Endothelial cell of umbilical vein (primary cell): ENCODE measurements around the gene PON2. TPM values are rescaled to one million over a fixed set of nuclear protein-coding genes. Genes with fewer than 3 reads are reported as not detected.

ENCODE experiments used
- BruUV-seq: library from RNA; stranded (reverse); fragments of 400-500 nt; replicated peaks from 2 replicates; lab custom pipeline; 2021; lab: Mats Ljungman, UMichigan
- CTCF ChIA-PET: fragments of 300-600, 350-600 bp; sonication (Branson Sonifier 250); formaldehyde crosslinking; loops from one replicate; lab custom pipeline; 2021; ENCODE audit warnings: antibody characterized with exemption, inconsistent platforms; lab: Charles Lee
- POLR2A ChIA-PET: fragments of 300-600, 350-600 bp; sonication (Branson Sonifier 250); formaldehyde crosslinking; loops from one replicate; lab custom pipeline; 2021; ENCODE audit warnings: antibody characterized with exemption, inconsistent platforms; lab: Charles Lee
- DNase-seq: peaks from one replicate; pipeline ENCODE4 v3.0.0-alpha.2; 2011; ENCODE audit warnings: low read depth, low spot score
- FAIRE-seq: peaks from 2 replicates; lab custom pipeline; 2011; peaks lifted over from hg19 to GRCh38; lab: Jason Lieb, UNC
- H2AFZ ChIP-seq: 2 replicates; pipeline ENCODE4 v1.6.0; 2012; ENCODE audit warnings: low read depth, low read length, control low read depth, inconsistent platforms
- H3K27ac ChIP-seq: 2 replicates; pipeline ENCODE4 v1.5.1; 2011; ENCODE audit warnings: low read depth, mild to moderate bottlenecking, control low read depth, low read length, moderate library complexity; ENCODE audit not compliant: insufficient read depth
- H3K27me3 ChIP-seq, 2 experiments: 2 replicates each; pipeline versions ENCODE4 v1.6.0 to v1.6.1; 2011; ENCODE audit warnings: low read length in 2 of 2, mixed read lengths in 1 of 2; ENCODE audit not compliant: control insufficient read depth in 2 of 2, insufficient read depth in 2 of 2
- H3K36me3 ChIP-seq, 2 experiments: 2 replicates in 1 of 2; 3 replicates in 1 of 2; pipeline ENCODE4 v1.5.1; 2011; ENCODE audit warnings: low read length in 2 of 2, mild to moderate bottlenecking in 1 of 2, moderate library complexity in 1 of 2; ENCODE audit not compliant: control insufficient read depth in 2 of 2, insufficient read depth in 2 of 2; ENCODE audit errors: extremely low read depth in 1 of 2
- H3K4me1 ChIP-seq: 3 replicates; pipeline ENCODE4 v1.5.1; 2011; ENCODE audit warnings: mild to moderate bottlenecking, low read length; ENCODE audit not compliant: control insufficient read depth, insufficient read depth; ENCODE audit errors: extremely low read depth
- H3K4me2 ChIP-seq: 2 replicates; pipeline ENCODE4 v1.6.1; 2011; ENCODE audit warnings: low read length, control low read depth, mixed read lengths; ENCODE audit not compliant: insufficient read depth
- H3K4me3 ChIP-seq, 3 experiments: fragments of 200-600 bp in 1 of 3; sonication (generic), shearing (Covaris generic) in 1 of 3; replicated peaks in 1 of 3; 2 replicates each; pipeline ENCODE4 v1.5.1; 2011 to 2016; ENCODE audit warnings: control low read depth in 3 of 3, low read length in 3 of 3, mild to moderate bottlenecking in 2 of 3, inconsistent platforms in 1 of 3, low read depth in 1 of 3, moderate library complexity in 1 of 3; ENCODE audit not compliant: insufficient read depth in 1 of 3
- H3K79me2 ChIP-seq: 2 replicates; pipeline ENCODE4 v1.6.0; 2012; ENCODE audit warnings: low read length, inconsistent platforms; ENCODE audit not compliant: control insufficient read depth, insufficient read depth
- H3K9ac ChIP-seq: replicated peaks from 2 replicates; pipeline ENCODE3; 2011; ENCODE audit warnings: low read length, control low read depth; ENCODE audit not compliant: insufficient read depth; ENCODE audit errors: extremely low read depth
- H3K9me1 ChIP-seq: replicated peaks from 3 replicates; pipeline ENCODE4 v1.6.0; 2011; ENCODE audit warnings: mild to moderate bottlenecking, low read length; ENCODE audit not compliant: control insufficient read depth, insufficient read depth; ENCODE audit errors: extremely low read depth
- H3K9me3 ChIP-seq: replicated peaks from 2 replicates; pipeline ENCODE4 v1.5.1; 2012; ENCODE audit warnings: low read length, inconsistent platforms; ENCODE audit not compliant: control insufficient read depth, insufficient read depth
- H4K20me1 ChIP-seq: replicated peaks from 2 replicates; pipeline ENCODE3; 2011; ENCODE audit warnings: mild to moderate bottlenecking, low read length; ENCODE audit not compliant: control insufficient read depth, insufficient read depth; ENCODE audit errors: extremely low read depth
- CTCF ChIP-seq, 2 donors: IDR thresholded peaks; 1 replicate in 1 of 2; 2 replicates in 1 of 2; pipeline ENCODE4 v1.5.1; 2011; ENCODE audit warnings: low read length in 2 of 2, mild to moderate bottlenecking in 2 of 2, moderate library complexity in 2 of 2, control low read depth in 1 of 2, inconsistent platforms in 1 of 2, low read depth in 1 of 2; ENCODE audit not compliant: insufficient read depth in 1 of 2; ENCODE audit errors: extremely low read depth in 1 of 2
- EZH2 ChIP-seq: IDR thresholded peaks from 2 replicates; pipeline ENCODE4 v1.6.1; 2012; ENCODE audit warnings: borderline replicate concordance, low read depth, mild to moderate bottlenecking, moderate library complexity, low read length, inconsistent platforms; ENCODE audit not compliant: severe bottlenecking
- FOS ChIP-seq: IDR thresholded peaks from 2 replicates; pipeline ENCODE4 v1.6.1; 2011; ENCODE audit warnings: mild to moderate bottlenecking, low read length, moderate library complexity, borderline replicate concordance; ENCODE audit not compliant: insufficient read depth
- GATA2 ChIP-seq: IDR thresholded peaks from 2 replicates; pipeline ENCODE4 v1.7.0; 2011; ENCODE audit warnings: low read depth, mild to moderate bottlenecking, moderate library complexity, mixed read lengths, low read length; ENCODE audit not compliant: insufficient read length, insufficient read depth
- JUN ChIP-seq: IDR thresholded peaks from 2 replicates; pipeline ENCODE4 v1.6.1; 2011; ENCODE audit warnings: borderline replicate concordance, low read depth; ENCODE audit not compliant: insufficient read length, insufficient read depth
- MAX ChIP-seq: IDR thresholded peaks from 2 replicates; pipeline ENCODE4 v1.6.1; 2011; ENCODE audit not compliant: insufficient read depth, insufficient read length
- MYC ChIP-seq: IDR thresholded peaks from one replicate; pipeline ENCODE4 v1.6.1; 2011; ENCODE audit warnings: mild to moderate bottlenecking, low read depth, low read length
- POLR2A ChIP-seq: IDR thresholded peaks from 2 replicates; pipeline ENCODE4 v1.6.1; 2012; ENCODE audit warnings: low read depth, mild to moderate bottlenecking, control low read depth, low read length
- POLR2AphosphoS5 ChIP-seq: IDR thresholded peaks from 2 replicates; pipeline ENCODE4 v1.6.1; 2012; ENCODE audit warnings: low read depth, mild to moderate bottlenecking, control low read depth, low read length, moderate library complexity; ENCODE audit not compliant: insufficient read depth
- dilution Hi-C: fragments of 300-500 bp; cut with MboI; formaldehyde crosslinking; loops from one replicate; pipeline ENCODE4 v1.15.0; 2019; ENCODE audit warnings: low sequenced_read_pairs; ENCODE audit not compliant: extremely low pct_ligation_motif_present
- intact Hi-C: fragments of 100-400 bp; cut with micrococcal nuclease; formaldehyde crosslinking; loops from one replicate; pipeline ENCODE4 v1.10.0; 2022
- polyA plus RNA-seq, 4 experiments: library from polyadenylated mRNA; depleted of rRNA in 3 of 4; stranded (reverse) in 3 of 4; unstranded in 1 of 4; fragments of >200 nt; gene quantifications; 2 replicates each; pipeline versions ENCODE4 v1.2.1 to v1.2.3, GENCODE V29; 2011 to 2012; ENCODE audit warnings: missing spikeins in 1 of 4
- total RNA-seq: library from RNA; stranded (reverse); gene quantifications from 2 replicates; pipeline ENCODE4 v1.2.3, GENCODE V29; 2021

Gene PON2
- total and polyA plus RNA-seq, 2 donors (not counting 3 experiments of a cell fraction or from before 2014, with no cell fraction given) = 110 to 125 TPM

GRCh38 chr7:95421847-95422444, 12.9 kb downstream of the PON2 start:
- ChIA-PET CTCF (no interaction called here), POLR2A (no interaction called here)
- Histone ChIP-seq H3K79me2 (peaks cover 13% of the 10 kb centered on the region), H3K4me3 (no peak overlapping the region), H3K9me1 (no peaks in the 10 kb centered on the region), H3K4me2 (no peak overlapping the region), H3K9me3 (no peaks in the 10 kb centered on the region), H3K36me3 (peaks cover 2 to 3% of the 10 kb centered on the region in 2 experiments), H3K27ac (no peak overlapping the region), H4K20me1 (peaks cover 3% of the 10 kb centered on the region), H2AFZ (no peak overlapping the region), H3K4me1 (no peaks in the 10 kb centered on the region), H3K27me3 (no peaks in the 10 kb centered on the region), H3K9ac (no peak overlapping the region)
- dilution Hi-C loops = no loop called here
- no TSS peak for BruUV-seq
- FAIRE-seq (no peak), DNase-seq (no peak)
- intact Hi-C loops = no loop called here
- TF ChIP-seq EZH2 (no peak), MAX (no peak), CTCF (IDR thresholded peaks at IDR 0.05; ENCODE audit: extremely low read depth in 1 of 2, insufficient read depth in 1 of 2, low read depth in 1 of 2, low read length in 2 of 2) (no peak), GATA2 (no peak), POLR2AphosphoS5 (no peak), MYC (no peak), JUN (no peak), FOS (no peak), POLR2A (no peak)
